KMS-11 (cell line): ENCODE measurements around the gene ALS2CL.

ENCODE experiments used
- H2AFZ ChIP-seq: fragments of 200-600 bp; sonication (generic); 2 replicates; pipeline ENCODE4 v1.6.1; 2016; ENCODE audit warnings: antibody characterized with exemption, mixed run types, low read depth
- H3K27ac ChIP-seq: fragments of 200-600 bp; sonication (generic); 2 replicates; pipeline ENCODE4 v1.6.1; 2016; ENCODE audit warnings: mild to moderate bottlenecking, mixed run types
- H3K27me3 ChIP-seq: fragments of 200-600 bp; sonication (generic); 2 replicates; pipeline ENCODE4 v1.6.1; 2017; ENCODE audit warnings: mild to moderate bottlenecking, low read depth, mixed run types, moderate library complexity; ENCODE audit not compliant: insufficient read depth
- H3K36me3 ChIP-seq: fragments of 200-600 bp; sonication (generic); 2 replicates; pipeline ENCODE4 v1.6.1; 2017; ENCODE audit warnings: mild to moderate bottlenecking, mixed run types; ENCODE audit not compliant: insufficient read depth
- H3K4me1 ChIP-seq: fragments of 200-600 bp; sonication (generic); 2 replicates; pipeline ENCODE4 v1.6.1; 2016; ENCODE audit warnings: mild to moderate bottlenecking, low read depth, mixed run types; ENCODE audit not compliant: poor library complexity, severe bottlenecking
- H3K4me2 ChIP-seq: fragments of 200-600 bp; sonication (generic); 2 replicates; pipeline ENCODE4 v1.7.0; 2016; ENCODE audit warnings: mild to moderate bottlenecking, mixed run types
- H3K4me3 ChIP-seq: fragments of 200-600 bp; sonication (generic); IDR thresholded peaks from 2 replicates; pipeline ENCODE4 v1.6.1; 2017; ENCODE audit warnings: low read depth, low read length, mixed read lengths; ENCODE audit not compliant: insufficient read depth
- H3K79me2 ChIP-seq: fragments of 200-600 bp; sonication (generic); 2 replicates; pipeline ENCODE4 v1.6.1; 2016; ENCODE audit warnings: low read depth, mixed run types; ENCODE audit not compliant: insufficient read depth
- H3K9ac ChIP-seq: fragments of 200-600 bp; sonication (generic); 2 replicates; pipeline ENCODE4 v1.6.1; 2016; ENCODE audit warnings: mild to moderate bottlenecking, mixed run types
- H4K20me1 ChIP-seq: fragments of 200-600 bp; sonication (generic); 2 replicates; pipeline ENCODE4 v1.6.1; 2016; ENCODE audit warnings: mild to moderate bottlenecking, mixed run types; ENCODE audit not compliant: insufficient read depth
- TF ChIP-seq, protein P1 (sequence below): fragments of 200-600 bp; sonication (generic); conservative IDR thresholded peaks from 2 replicates; pipeline ENCODE4 v1.6.1; 2017; ENCODE audit warnings: low read depth, mild to moderate bottlenecking, antibody characterized with exemption, low read length, moderate library complexity, mixed read lengths

ALS2CL gene

DNA sequence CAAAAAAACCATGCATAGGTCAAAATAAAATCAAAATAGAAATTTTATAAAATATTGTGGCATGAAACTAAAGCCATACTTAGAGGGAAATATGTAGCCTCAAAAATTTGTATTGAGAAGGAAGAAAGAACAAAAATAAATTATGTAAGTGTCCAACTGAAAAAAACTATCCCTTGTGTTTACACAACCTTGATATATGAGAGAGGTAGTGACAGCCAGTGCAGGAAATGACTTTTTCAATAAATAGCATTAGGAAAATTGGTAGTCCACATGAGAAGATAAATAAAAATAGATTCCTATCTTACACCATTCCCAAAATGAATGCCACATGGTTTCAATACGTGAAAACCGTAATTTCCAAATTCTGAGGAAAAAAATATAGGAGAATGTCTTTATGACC, 37.3 kb upstream of the ALS2CL start:
- no peak overlapping the region for H3K4me2 ChIP-seq
- no peak overlapping the region for H2AFZ ChIP-seq
- no peaks in the 10 kb centered on the region for H3K36me3 ChIP-seq
- H3K4me3 ChIP-seq, result no peak overlapping the region
- H3K27me3 ChIP-seq, result no peaks in the 10 kb centered on the region
- TF ChIP-seq, protein P1, sequence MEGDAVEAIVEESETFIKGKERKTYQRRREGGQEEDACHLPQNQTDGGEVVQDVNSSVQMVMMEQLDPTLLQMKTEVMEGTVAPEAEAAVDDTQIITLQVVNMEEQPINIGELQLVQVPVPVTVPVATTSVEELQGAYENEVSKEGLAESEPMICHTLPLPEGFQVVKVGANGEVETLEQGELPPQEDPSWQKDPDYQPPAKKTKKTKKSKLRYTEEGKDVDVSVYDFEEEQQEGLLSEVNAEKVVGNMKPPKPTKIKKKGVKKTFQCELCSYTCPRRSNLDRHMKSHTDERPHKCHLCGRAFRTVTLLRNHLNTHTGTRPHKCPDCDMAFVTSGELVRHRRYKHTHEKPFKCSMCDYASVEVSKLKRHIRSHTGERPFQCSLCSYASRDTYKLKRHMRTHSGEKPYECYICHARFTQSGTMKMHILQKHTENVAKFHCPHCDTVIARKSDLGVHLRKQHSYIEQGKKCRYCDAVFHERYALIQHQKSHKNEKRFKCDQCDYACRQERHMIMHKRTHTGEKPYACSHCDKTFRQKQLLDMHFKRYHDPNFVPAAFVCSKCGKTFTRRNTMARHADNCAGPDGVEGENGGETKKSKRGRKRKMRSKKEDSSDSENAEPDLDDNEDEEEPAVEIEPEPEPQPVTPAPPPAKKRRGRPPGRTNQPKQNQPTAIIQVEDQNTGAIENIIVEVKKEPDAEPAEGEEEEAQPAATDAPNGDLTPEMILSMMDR, result no peak
- no peak overlapping the region for H3K9ac ChIP-seq
- H3K79me2 ChIP-seq, result no peaks in the 10 kb centered on the region
- H4K20me1 ChIP-seq, result no peaks in the 10 kb centered on the region
- H3K4me1 ChIP-seq, result no peaks in the 10 kb centered on the region
- no peak overlapping the region for H3K27ac ChIP-seq

DNA sequence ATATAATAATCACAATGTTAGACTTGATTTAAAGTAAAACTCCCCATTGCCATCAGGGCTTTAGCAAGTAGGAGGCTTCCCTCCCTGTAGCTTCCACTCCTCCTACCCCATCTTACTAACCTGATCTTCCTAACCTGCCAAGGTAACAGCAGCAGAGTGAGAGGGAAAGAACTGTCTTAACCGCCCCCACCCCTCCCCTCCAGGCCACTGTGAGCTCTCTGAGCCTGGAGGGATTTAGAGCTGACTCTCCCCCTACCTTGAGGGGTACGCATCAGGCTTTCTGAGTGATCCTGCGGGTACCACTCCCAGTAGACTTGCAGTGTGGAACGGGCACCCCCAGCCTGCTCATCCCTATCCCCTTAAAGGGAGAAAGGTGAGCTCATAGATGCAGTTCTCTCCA, 35.6 kb upstream of the ALS2CL start:
- no peaks in the 10 kb centered on the region for H4K20me1 ChIP-seq
- H3K4me3 ChIP-seq, result no peak overlapping the region
- no peaks in the 10 kb centered on the region for H3K79me2 ChIP-seq
- H3K9ac ChIP-seq, result no peak overlapping the region
- no peaks in the 10 kb centered on the region for H3K36me3 ChIP-seq
- H3K4me1 ChIP-seq, result no peaks in the 10 kb centered on the region
- no peak overlapping the region for H3K4me2 ChIP-seq
- no peaks in the 10 kb centered on the region for H3K27me3 ChIP-seq
- H2AFZ ChIP-seq, result no peak overlapping the region
- no peak overlapping the region for H3K27ac ChIP-seq
- TF ChIP-seq, protein P1, result no peak

DNA sequence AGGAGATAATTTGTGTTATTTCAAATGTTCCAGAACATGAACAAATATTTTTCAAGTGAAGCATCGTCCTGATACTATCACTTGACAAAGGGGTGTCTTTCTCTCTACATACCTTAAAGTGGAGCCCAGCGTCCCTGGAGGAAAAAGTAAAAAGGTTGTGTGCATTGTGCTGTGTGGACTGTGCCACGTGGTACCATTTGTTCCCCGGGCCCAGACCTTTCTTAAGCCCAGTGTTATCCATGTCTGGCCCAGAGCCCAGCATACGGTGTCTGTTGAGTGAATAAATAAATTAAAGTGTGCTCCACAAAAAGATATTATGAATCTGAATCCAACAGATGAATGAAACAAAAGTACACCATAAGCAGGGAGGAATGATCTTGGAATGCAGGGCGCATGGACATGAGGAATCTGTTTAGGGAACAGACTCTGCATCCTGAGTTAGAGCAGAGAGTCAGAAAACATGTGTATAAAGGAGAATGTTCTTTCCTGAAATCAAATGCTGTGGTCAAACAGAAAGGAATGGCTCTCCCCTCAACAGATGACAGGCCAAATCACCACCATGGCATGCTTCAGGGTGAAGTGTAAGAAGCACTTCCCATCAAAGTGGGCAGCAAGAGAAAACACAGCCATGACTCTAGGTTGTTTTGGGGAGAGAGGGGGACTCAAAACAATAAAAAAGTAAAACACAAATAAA, 32.3 kb upstream of the ALS2CL start:
- H3K9ac ChIP-seq, result no peak overlapping the region
- no peak overlapping the region for H2AFZ ChIP-seq
- TF ChIP-seq, protein P1, result no peak
- no peak overlapping the region for H3K4me3 ChIP-seq
- H3K4me1 ChIP-seq, result no peaks in the 10 kb centered on the region
- H3K36me3 ChIP-seq, result no peaks in the 10 kb centered on the region
- no peak overlapping the region for H3K27ac ChIP-seq
- H3K79me2 ChIP-seq, result no peaks in the 10 kb centered on the region
- no peak overlapping the region for H3K4me2 ChIP-seq
- no peaks in the 10 kb centered on the region for H4K20me1 ChIP-seq
- no peaks in the 10 kb centered on the region for H3K27me3 ChIP-seq

DNA sequence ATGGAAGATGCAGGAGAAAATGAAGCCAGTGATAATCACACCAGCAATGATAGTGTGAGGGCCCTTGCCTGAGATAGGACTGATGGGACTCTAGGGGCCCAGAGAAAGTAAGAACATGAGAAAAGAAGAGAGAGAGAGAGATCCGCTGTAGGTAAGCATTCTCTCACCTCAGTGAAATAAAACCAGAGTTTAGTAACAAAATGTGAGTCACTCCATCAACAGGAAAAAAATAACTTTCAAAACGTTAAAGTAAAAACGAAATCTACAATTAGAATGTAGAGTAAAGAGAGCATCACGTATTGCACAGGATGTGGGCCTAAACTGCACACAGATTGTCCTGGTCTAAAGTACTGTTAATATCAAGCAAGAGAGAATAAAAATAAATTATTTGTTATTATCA, 30.9 kb upstream of the ALS2CL start:
- no peak overlapping the region for H2AFZ ChIP-seq
- H3K36me3 ChIP-seq, result no peaks in the 10 kb centered on the region
- TF ChIP-seq, protein P1, result no peak
- H3K27ac ChIP-seq, result no peak overlapping the region
- H4K20me1 ChIP-seq, result no peaks in the 10 kb centered on the region
- H3K4me1 ChIP-seq, result no peaks in the 10 kb centered on the region
- no peak overlapping the region for H3K9ac ChIP-seq
- no peak overlapping the region for H3K4me3 ChIP-seq
- no peak overlapping the region for H3K4me2 ChIP-seq
- H3K27me3 ChIP-seq, result no peaks in the 10 kb centered on the region
- no peaks in the 10 kb centered on the region for H3K79me2 ChIP-seq
